Fibroblast of skin of abdomen (primary cell): ENCODE measurements around the gene DGAT2L6.
"Not testable (repeated sequence)": the region's sequence is repeated elsewhere in the genome, so short reads cannot be mapped to it uniquely, and the experiment has no call there.

Experiments
- DNase-seq: peaks from one replicate; pipeline ENCODE4 v3.0.0-alpha.2; 2013

Gene DGAT2L6

GRCh38 chrX:70196961-70197720, 19.9 kb downstream of the DGAT2L6 start:
- peak; percentile 34 for DNase-seq

- no peak for DNase-seq
Measured at GRCh38 chrX:70201732-70202131, 24.4 kb downstream of the DGAT2L6 start.

- no peak for DNase-seq
Measured at GRCh38 chrX:70208479-70208878, 31.2 kb downstream of the DGAT2L6 start.

GRCh38 chrX:70209570-70209969, 32.3 kb downstream of the DGAT2L6 start:
- not testable (repeated sequence) for DNase-seq

GRCh38 chrX:70219938-70220764, 42.9 kb downstream of the DGAT2L6 start:
- DNase-seq = no peak

- no peak for DNase-seq
Measured at GRCh38 chrX:70226048-70226447, 48.8 kb downstream of the DGAT2L6 start.

- no peak for DNase-seq
Measured at GRCh38 chrX:70226687-70227086, 49.4 kb downstream of the DGAT2L6 start.

- DNase-seq = no peak
Measured at GRCh38 chrX:70231666-70232065, 54.4 kb downstream of the DGAT2L6 start.

- DNase-seq = no peak
Measured at GRCh38 chrX:70234355-70234754, 57.1 kb downstream of the DGAT2L6 start, which contains the start of gene AWAT1. Gene AWAT1, plus strand, starts transcription at chrX:70234655. Its CDS starts 41 bp downstream, at chrX:70234696.

- DNase-seq = no peak
Measured at GRCh38 chrX:70240751-70241150, 63.5 kb downstream of the DGAT2L6 start.

- DNase-seq = no peak
Measured at GRCh38 chrX:70241501-70241900, 64.2 kb downstream of the DGAT2L6 start.

GRCh38 chrX:70243601-70244000, 66.3 kb downstream of the DGAT2L6 start:
- not testable (repeated sequence) for DNase-seq

GRCh38 chrX:70244881-70245280, 67.6 kb downstream of the DGAT2L6 start:
- DNase-seq = no peak

GRCh38 chrX:70247252-70247651, 70.0 kb downstream of the DGAT2L6 start:
- DNase-seq = no peak

GRCh38 chrX:70252491-70252890, 75.2 kb downstream of the DGAT2L6 start:
- DNase-seq = no peak

GRCh38 chrX:70253377-70254062, 76.2 kb downstream of the DGAT2L6 start:
- no peak for DNase-seq

GRCh38 chrX:70254063-70254400, 76.7 kb downstream of the DGAT2L6 start:
- no peak for DNase-seq

- DNase-seq = no peak
Measured at GRCh38 chrX:70254909-70255308, 77.6 kb downstream of the DGAT2L6 start.
